Activated T-helper 2 cell treated with anti-CD3 and anti-CD28 coated beads, Interferon-gamma antibody, Interleukin-2, Interleukin-4, amounts not matched to agents 10 μg/mL and 5 μg/mL and 100 μg/mL, durations not matched to agents 14 hours and 24 hours and 36 hours (primary cell): ENCODE results near the gene CTAGE1. TPM values are rescaled to one million over a fixed set of nuclear protein-coding genes. Genes with fewer than 3 reads are reported as not detected.

Experiments
- DNase-seq: peaks from one replicate; pipeline ENCODE4 v3.0.0; 2021; ENCODE audit warnings: low spot score
- H3K27ac Mint-ChIP-seq: one replicate; pipeline ENCODE4 v1.8.0; 2021; ENCODE audit warnings: mixed read lengths
- H3K27me3 Mint-ChIP-seq: one replicate; pipeline ENCODE4 v1.8.0; 2021; ENCODE audit warnings: low read depth, mixed read lengths
- H3K36me3 Mint-ChIP-seq: one replicate; pipeline ENCODE4 v1.8.0; 2021; ENCODE audit warnings: low read depth, mixed read lengths
- H3K4me1 Mint-ChIP-seq: one replicate; pipeline ENCODE4 v1.8.0; 2021; ENCODE audit warnings: low read depth, mixed read lengths
- H3K4me3 Mint-ChIP-seq: one replicate; pipeline ENCODE4 v1.8.0; 2021; ENCODE audit warnings: low read depth, mild to moderate bottlenecking, moderate library complexity, mixed read lengths
- H3K9me3 Mint-ChIP-seq: one replicate; pipeline ENCODE4 v1.8.0; 2021; ENCODE audit warnings: mixed read lengths
- intact Hi-C: fragments of 100-400 bp; cut with micrococcal nuclease; formaldehyde crosslinking; loops from one replicate; pipeline ENCODE4 v1.15.1; 2023
- total RNA-seq: library from RNA; stranded (reverse); gene quantifications from 2 replicates; pipeline ENCODE4 v1.2.3, GENCODE V29; 2022

Gene CTAGE1
- total RNA-seq, 1 donor from 2014 or later = not detected

- intact Hi-C loops = no loop called here
- H3K36me3 Mint-ChIP-seq = no peaks in the 10 kb centered on the region
Measured at GRCh38 chr18:22428672-22429071, 11.0 kb upstream of the CTAGE1 start.

GRCh38 chr18:22427822-22428549, 10.3 kb upstream of the CTAGE1 start:
- no peak overlapping the region for H3K4me3 Mint-ChIP-seq
- no peaks in the 10 kb centered on the region for H3K27me3 Mint-ChIP-seq
- intact Hi-C loops = no loop called here
- no peaks in the 10 kb centered on the region for H3K4me1 Mint-ChIP-seq
- no peaks in the 10 kb centered on the region for H3K36me3 Mint-ChIP-seq
- no peak for DNase-seq
- no peaks in the 10 kb centered on the region for H3K9me3 Mint-ChIP-seq
- H3K27ac Mint-ChIP-seq = no peak overlapping the region

More at GRCh38 chr18:22428672-22429071, 11.0 kb upstream of the CTAGE1 start:
- H3K4me3 Mint-ChIP-seq = no peak overlapping the region
- no peak overlapping the region for H3K27ac Mint-ChIP-seq
- no peaks in the 10 kb centered on the region for H3K27me3 Mint-ChIP-seq
- no peaks in the 10 kb centered on the region for H3K4me1 Mint-ChIP-seq
- H3K9me3 Mint-ChIP-seq = no peaks in the 10 kb centered on the region
- DNase-seq = no peak

- no peak for DNase-seq
- no peaks in the 10 kb centered on the region for H3K4me1 Mint-ChIP-seq
- H3K27me3 Mint-ChIP-seq = no peaks in the 10 kb centered on the region
- intact Hi-C loops = no loop called here
- peaks cover 13% of the 10 kb centered on the region for H3K9me3 Mint-ChIP-seq
- H3K4me3 Mint-ChIP-seq = no peak overlapping the region
- no peaks in the 10 kb centered on the region for H3K36me3 Mint-ChIP-seq
- H3K27ac Mint-ChIP-seq = no peak overlapping the region
Measured at GRCh38 chr18:22424565-22424963, 6.8 kb upstream of the CTAGE1 start.

- DNase-seq = no peak
- no peaks in the 10 kb centered on the region for H3K36me3 Mint-ChIP-seq
- H3K9me3 Mint-ChIP-seq = peaks cover 13% of the 10 kb centered on the region
- H3K4me3 Mint-ChIP-seq = no peak overlapping the region
- no peak overlapping the region for H3K27ac Mint-ChIP-seq
- no peaks in the 10 kb centered on the region for H3K4me1 Mint-ChIP-seq
- H3K27me3 Mint-ChIP-seq = no peaks in the 10 kb centered on the region
- intact Hi-C loops = no loop called here
Measured at GRCh38 chr18:22423878-22424564, 6.3 kb upstream of the CTAGE1 start.

- no peak overlapping the region for H3K27ac Mint-ChIP-seq
- H3K36me3 Mint-ChIP-seq = no peaks in the 10 kb centered on the region
- H3K27me3 Mint-ChIP-seq = no peaks in the 10 kb centered on the region
- no peaks in the 10 kb centered on the region for H3K4me1 Mint-ChIP-seq
- peaks cover 19% of the 10 kb centered on the region for H3K9me3 Mint-ChIP-seq
- intact Hi-C loops = no loop called here
- no peak overlapping the region for H3K4me3 Mint-ChIP-seq
- no peak for DNase-seq
Measured at GRCh38 chr18:22422909-22423548, 5.3 kb upstream of the CTAGE1 start.

GRCh38 chr18:22420652-22421051, 2.9 kb upstream of the CTAGE1 start:
- Mint-ChIP-seq H3K27ac (no peak overlapping the region), H3K4me1 (no peaks in the 10 kb centered on the region), H3K4me3 (no peak overlapping the region), H3K36me3 (no peaks in the 10 kb centered on the region), H3K27me3 (no peaks in the 10 kb centered on the region), H3K9me3 (peaks cover 19% of the 10 kb centered on the region)
- DNase-seq = no peak
- intact Hi-C loops = no loop called here

GRCh38 chr18:22412176-22412911, 5.4 kb downstream of the CTAGE1 start:
- intact Hi-C loops = no loop called here
- Mint-ChIP-seq H3K27me3 (no peaks in the 10 kb centered on the region), H3K27ac (no peak overlapping the region), H3K9me3 (peaks cover 11% of the 10 kb centered on the region), H3K4me1 (no peaks in the 10 kb centered on the region), H3K4me3 (no peak overlapping the region), H3K36me3 (no peaks in the 10 kb centered on the region)
- no peak for DNase-seq

- H3K36me3 Mint-ChIP-seq = no peaks in the 10 kb centered on the region
- H3K27me3 Mint-ChIP-seq = no peaks in the 10 kb centered on the region
- no peak overlapping the region for H3K4me3 Mint-ChIP-seq
- H3K27ac Mint-ChIP-seq = no peak overlapping the region
- no peak for DNase-seq
- no peaks in the 10 kb centered on the region for H3K4me1 Mint-ChIP-seq
- intact Hi-C loops = no loop called here
- H3K9me3 Mint-ChIP-seq = peaks cover 11% of the 10 kb centered on the region
Measured at GRCh38 chr18:22411446-22411845, 6.3 kb downstream of the CTAGE1 start.

GRCh38 chr18:22410126-22410525, 7.6 kb downstream of the CTAGE1 start:
- Mint-ChIP-seq H3K4me3 (no peak overlapping the region), H3K27me3 (no peaks in the 10 kb centered on the region), H3K4me1 (no peaks in the 10 kb centered on the region), H3K27ac (no peak overlapping the region), H3K36me3 (no peaks in the 10 kb centered on the region), H3K9me3 (peaks cover 12% of the 10 kb centered on the region)
- no peak for DNase-seq
- intact Hi-C loops = no loop called here

- no peak for DNase-seq
- Mint-ChIP-seq H3K9me3 (peaks cover 19% of the 10 kb centered on the region), H3K4me1 (no peaks in the 10 kb centered on the region), H3K27me3 (no peaks in the 10 kb centered on the region), H3K27ac (no peak overlapping the region), H3K4me3 (no peak overlapping the region), H3K36me3 (no peaks in the 10 kb centered on the region)
- intact Hi-C loops = no loop called here
Measured at GRCh38 chr18:22409445-22409844, 8.3 kb downstream of the CTAGE1 start.

- intact Hi-C loops = no loop called here
- no peaks in the 10 kb centered on the region for H3K27me3 Mint-ChIP-seq
- no peaks in the 10 kb centered on the region for H3K4me1 Mint-ChIP-seq
- DNase-seq = no peak
- no peaks in the 10 kb centered on the region for H3K36me3 Mint-ChIP-seq
- no peak overlapping the region for H3K4me3 Mint-ChIP-seq
- peaks cover 21% of the 10 kb centered on the region for H3K9me3 Mint-ChIP-seq
- no peak overlapping the region for H3K27ac Mint-ChIP-seq
Measured at GRCh38 chr18:22408059-22408458, 9.7 kb downstream of the CTAGE1 start.

- no peak overlapping the region for H3K4me3 Mint-ChIP-seq
- no peak for DNase-seq
- H3K27me3 Mint-ChIP-seq = no peaks in the 10 kb centered on the region
- H3K4me1 Mint-ChIP-seq = no peaks in the 10 kb centered on the region
- no peak overlapping the region for H3K27ac Mint-ChIP-seq
- peaks cover 23% of the 10 kb centered on the region for H3K9me3 Mint-ChIP-seq
- H3K36me3 Mint-ChIP-seq = no peaks in the 10 kb centered on the region
- intact Hi-C loops = no loop called here
Measured at GRCh38 chr18:22405142-22405541, 12.6 kb downstream of the CTAGE1 start.
